HUES6 (cell line): Measurements from ENCODE around the gene TMEM181.
"Not testable (repeated sequence)": the region's sequence is repeated elsewhere in the genome, so short reads cannot be mapped to it uniquely, and the experiment has no call there.

Experiments
- H3K27ac ChIP-seq: 2 replicates; pipeline ENCODE4 v1.7.0; 2013; ENCODE audit warnings: low read depth, mild to moderate bottlenecking, low read length, inconsistent platforms
- H3K27me3 ChIP-seq: 2 replicates; pipeline ENCODE4 v1.6.1; 2013; ENCODE audit warnings: low read length; ENCODE audit not compliant: control insufficient read depth, insufficient read depth
- H3K36me3 ChIP-seq: 2 replicates; pipeline ENCODE4 v1.6.1; 2013; ENCODE audit warnings: low read length; ENCODE audit not compliant: control insufficient read depth, insufficient read depth
- H3K4me1 ChIP-seq: 2 replicates; pipeline ENCODE4 v1.6.1; 2013; ENCODE audit warnings: low read length; ENCODE audit not compliant: control insufficient read depth, insufficient read depth
- H3K4me3 ChIP-seq: 2 replicates; pipeline ENCODE4 v1.5.1; 2013; ENCODE audit warnings: low read depth, low read length
- H3K9ac ChIP-seq: one replicate; pipeline ENCODE4 v1.6.1; 2013; ENCODE audit warnings: mild to moderate bottlenecking, low read length
- H3K9me3 ChIP-seq: 2 replicates; pipeline ENCODE4 v1.6.1; 2013; ENCODE audit warnings: low read depth, low read length; ENCODE audit not compliant: control insufficient read depth, insufficient read depth

The TMEM181 gene

DNA sequence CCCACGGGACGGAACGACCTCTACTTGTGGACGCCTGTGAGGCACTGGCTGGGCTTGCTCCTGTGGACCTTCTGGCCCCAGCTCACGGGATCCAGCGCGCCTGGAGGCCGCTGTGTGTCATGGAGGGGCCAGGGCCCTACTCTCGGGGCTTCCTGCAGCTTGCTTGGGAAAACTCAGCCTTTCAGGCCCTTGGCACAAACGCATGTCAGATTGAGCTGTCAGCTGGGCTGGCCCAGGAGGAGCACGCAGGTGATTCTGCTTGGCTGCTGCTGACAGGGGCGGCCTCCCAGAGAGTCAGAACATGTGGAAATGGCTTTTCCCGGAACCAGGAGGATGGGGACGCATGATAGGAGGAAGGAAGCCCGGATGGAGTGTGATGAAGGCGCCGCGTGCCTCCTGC is 39.7 kb downstream of the TMEM181 start:
- no peak overlapping the region for H3K4me3 ChIP-seq
- H3K9ac ChIP-seq = no peak overlapping the region
- H3K36me3 ChIP-seq = peaks cover 63% of the 10 kb centered on the region

DNA sequence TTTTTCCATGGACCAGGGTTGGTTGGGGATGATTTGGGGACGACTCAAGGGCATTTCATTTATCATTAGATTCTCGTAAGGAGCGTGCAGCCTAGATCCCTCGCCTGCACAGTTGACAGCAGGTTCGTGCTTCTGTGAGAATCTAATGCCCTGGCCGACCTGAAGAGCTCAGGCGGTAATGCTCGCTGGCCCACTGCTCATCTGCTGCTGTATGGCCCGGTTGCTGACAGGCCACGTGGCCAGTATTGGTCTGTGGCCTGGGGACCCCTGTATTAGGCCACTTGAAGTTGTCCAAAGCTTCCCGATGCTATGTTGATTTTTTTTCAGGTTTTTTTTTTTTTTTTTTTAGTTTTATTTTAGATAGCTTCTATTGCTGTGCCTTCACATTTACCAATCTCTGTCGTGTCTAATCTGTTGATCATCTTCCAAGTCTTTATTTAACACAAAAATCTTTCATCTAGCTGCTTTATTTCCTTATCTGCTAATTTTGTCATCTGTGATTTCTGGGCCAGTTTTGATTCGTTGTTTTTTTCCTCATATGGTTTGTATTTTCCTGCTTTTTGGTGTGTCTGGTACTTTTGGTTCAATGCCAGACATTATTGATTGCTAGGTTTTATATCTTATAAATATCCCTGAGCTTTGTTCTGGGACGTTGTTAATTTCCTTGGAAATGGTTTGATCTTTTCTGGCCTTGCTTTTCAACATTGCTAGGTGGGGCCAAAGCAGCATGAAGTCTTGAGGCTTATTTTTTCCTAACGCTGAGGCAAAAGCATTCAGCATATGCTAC is 43.6 kb downstream of the TMEM181 start:
- H3K9me3 ChIP-seq = no peaks in the 10 kb centered on the region
- H3K36me3 ChIP-seq = peaks cover 63% of the 10 kb centered on the region
- H3K9ac ChIP-seq = no peak overlapping the region
- H3K4me1 ChIP-seq = no peaks in the 10 kb centered on the region
- H3K4me3 ChIP-seq = no peak overlapping the region
- H3K27me3 ChIP-seq = no peaks in the 10 kb centered on the region
- no peak overlapping the region for H3K27ac ChIP-seq

More for the DNA sequence above, 39.7 kb downstream of the TMEM181 start:
- no peak overlapping the region for H3K27ac ChIP-seq
- H3K27me3 ChIP-seq = no peaks in the 10 kb centered on the region
- H3K4me1 ChIP-seq = no peaks in the 10 kb centered on the region
- H3K9me3 ChIP-seq = no peaks in the 10 kb centered on the region

- no peak overlapping the region for H3K9ac ChIP-seq
- no peaks in the 10 kb centered on the region for H3K9me3 ChIP-seq
- H3K4me1 ChIP-seq = no peaks in the 10 kb centered on the region
- peaks cover 67% of the 10 kb centered on the region for H3K36me3 ChIP-seq
- H3K4me3 ChIP-seq = no peak overlapping the region
- no peaks in the 10 kb centered on the region for H3K27me3 ChIP-seq
- H3K27ac ChIP-seq = no peak overlapping the region
Observed at GRCh38 chr6:158604048-158604406, 44.1 kb downstream of the TMEM181 start.

- H3K36me3 ChIP-seq = peaks cover 69% of the 10 kb centered on the region
Observed at GRCh38 chr6:158605266-158605878, 45.5 kb downstream of the TMEM181 start.

GRCh38 chr6:158606011-158606410 is 46.1 kb downstream of the TMEM181 start:
- not testable (repeated sequence) for H3K4me1 ChIP-seq, H3K27ac ChIP-seq, H3K9ac ChIP-seq, H3K27me3 ChIP-seq, H3K4me3 ChIP-seq, H3K9me3 ChIP-seq
- H3K36me3 ChIP-seq = peaks cover 75% of the 10 kb centered on the region

More at GRCh38 chr6:158605266-158605878, 45.5 kb downstream of the TMEM181 start:
- H3K4me1 ChIP-seq = peaks cover 2% of the 10 kb centered on the region; the same call in 1 of the 2 replicates
- no peaks in the 10 kb centered on the region for H3K9me3 ChIP-seq
- no peak overlapping the region for H3K27ac ChIP-seq
- H3K9ac ChIP-seq = no peak overlapping the region
- H3K4me3 ChIP-seq = no peak overlapping the region
- no peaks in the 10 kb centered on the region for H3K27me3 ChIP-seq

DNA sequence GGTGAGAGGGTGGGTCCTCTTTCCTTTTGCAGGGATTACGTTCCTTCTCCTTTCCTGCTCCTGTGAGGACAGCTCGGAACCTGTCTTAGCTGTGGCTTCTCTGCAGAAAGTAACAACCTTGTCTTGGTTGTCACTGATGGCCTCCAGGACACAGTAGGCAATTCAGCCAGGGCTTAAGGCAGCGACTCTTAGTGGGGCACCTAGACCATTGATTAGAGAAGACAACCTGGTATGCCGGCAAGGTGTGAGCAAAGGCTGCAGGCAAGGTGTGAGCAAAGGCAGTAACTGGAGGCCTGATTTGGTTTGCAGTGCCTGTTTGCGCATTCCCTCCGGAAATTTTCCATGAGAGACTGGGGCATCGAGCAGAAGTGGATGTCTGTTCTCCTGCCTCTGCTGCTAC is 47.0 kb downstream of the TMEM181 start:
- Histone ChIP-seq H3K27me3 (no peaks in the 10 kb centered on the region), H3K4me3 (no peak overlapping the region), H3K27ac (no peak overlapping the region), H3K9ac (no peak overlapping the region), H3K4me1 (peaks cover 17% of the 10 kb centered on the region), H3K9me3 (no peaks in the 10 kb centered on the region), H3K36me3 (peaks cover 73% of the 10 kb centered on the region)

GRCh38 chr6:158607411-158608170 is 47.7 kb downstream of the TMEM181 start:
- H3K9me3 ChIP-seq = no peaks in the 10 kb centered on the region
- no peak overlapping the region for H3K4me3 ChIP-seq
- no peak overlapping the region for H3K9ac ChIP-seq
- H3K27me3 ChIP-seq = no peaks in the 10 kb centered on the region
- H3K27ac ChIP-seq = no peak overlapping the region
- peaks cover 24% of the 10 kb centered on the region for H3K4me1 ChIP-seq
- H3K36me3 ChIP-seq = peaks cover 72% of the 10 kb centered on the region

GRCh38 chr6:158608221-158608620 is 48.3 kb downstream of the TMEM181 start:
- no peak overlapping the region for H3K4me3 ChIP-seq
- H3K9ac ChIP-seq = no peak overlapping the region
- peaks cover 25% of the 10 kb centered on the region for H3K4me1 ChIP-seq
- peaks cover 73% of the 10 kb centered on the region for H3K36me3 ChIP-seq
- no peaks in the 10 kb centered on the region for H3K27me3 ChIP-seq
- H3K27ac ChIP-seq = no peak overlapping the region
- no peaks in the 10 kb centered on the region for H3K9me3 ChIP-seq

DNA sequence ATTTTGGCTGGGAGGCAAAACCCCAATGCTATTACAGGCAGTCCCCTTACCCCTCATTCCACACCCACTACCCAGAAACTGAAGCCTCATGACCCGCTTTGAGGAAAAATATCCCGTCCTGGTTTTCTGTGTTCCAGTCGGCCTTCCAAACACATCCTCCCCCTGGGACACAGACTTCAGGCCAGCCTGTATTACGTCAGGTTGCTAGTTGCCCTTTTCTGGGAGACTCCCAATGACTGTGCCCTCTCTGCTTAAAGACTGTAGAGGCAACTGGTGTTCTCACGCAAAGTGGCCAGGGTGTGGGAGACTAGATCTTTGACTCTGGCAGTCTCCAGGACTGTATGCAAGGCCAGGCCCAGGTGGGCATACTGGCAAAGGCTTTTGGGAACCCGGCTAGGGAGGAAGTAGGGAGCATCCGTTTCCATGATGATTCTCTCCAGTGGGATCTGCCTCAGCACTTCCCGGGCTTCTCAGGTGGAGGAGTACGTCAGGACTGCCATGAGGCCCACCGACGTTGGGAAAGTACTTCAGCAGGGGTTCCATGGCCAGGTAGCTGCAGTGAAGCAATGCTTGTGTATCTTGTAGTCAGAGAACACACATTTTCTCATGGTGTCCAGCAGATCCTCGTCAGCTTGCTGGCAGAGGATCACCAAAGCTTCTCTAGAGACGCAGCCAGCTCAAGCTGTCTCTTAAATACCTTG is 49.7 kb downstream of the TMEM181 start:
- H3K36me3 ChIP-seq = peaks cover 75% of the 10 kb centered on the region

GRCh38 chr6:158610319-158610968 is 50.6 kb downstream of the TMEM181 start:
- no peak overlapping the region for H3K9ac ChIP-seq
- no peak overlapping the region for H3K27ac ChIP-seq
- H3K36me3 ChIP-seq = peaks cover 74% of the 10 kb centered on the region
- H3K4me1 ChIP-seq = peaks cover 25% of the 10 kb centered on the region
- no peak overlapping the region for H3K4me3 ChIP-seq
- H3K9me3 ChIP-seq = no peaks in the 10 kb centered on the region
- H3K27me3 ChIP-seq = no peaks in the 10 kb centered on the region

More for the DNA sequence above, 49.7 kb downstream of the TMEM181 start:
- no peak overlapping the region for H3K9ac ChIP-seq
- no peaks in the 10 kb centered on the region for H3K9me3 ChIP-seq
- no peaks in the 10 kb centered on the region for H3K27me3 ChIP-seq
- no peak overlapping the region for H3K27ac ChIP-seq
- no peak overlapping the region for H3K4me3 ChIP-seq
- H3K4me1 ChIP-seq = peaks cover 25% of the 10 kb centered on the region
